ENCODE measurements around the gene MUC21. TPM values are rescaled to one million over a fixed set of nuclear protein-coding genes. Genes with fewer than 3 reads are reported as not detected.

Gene MUC21
- total RNA-seq, 3 donors from 2014 or later = 0.12 TPM; not detected in 2

DNA sequence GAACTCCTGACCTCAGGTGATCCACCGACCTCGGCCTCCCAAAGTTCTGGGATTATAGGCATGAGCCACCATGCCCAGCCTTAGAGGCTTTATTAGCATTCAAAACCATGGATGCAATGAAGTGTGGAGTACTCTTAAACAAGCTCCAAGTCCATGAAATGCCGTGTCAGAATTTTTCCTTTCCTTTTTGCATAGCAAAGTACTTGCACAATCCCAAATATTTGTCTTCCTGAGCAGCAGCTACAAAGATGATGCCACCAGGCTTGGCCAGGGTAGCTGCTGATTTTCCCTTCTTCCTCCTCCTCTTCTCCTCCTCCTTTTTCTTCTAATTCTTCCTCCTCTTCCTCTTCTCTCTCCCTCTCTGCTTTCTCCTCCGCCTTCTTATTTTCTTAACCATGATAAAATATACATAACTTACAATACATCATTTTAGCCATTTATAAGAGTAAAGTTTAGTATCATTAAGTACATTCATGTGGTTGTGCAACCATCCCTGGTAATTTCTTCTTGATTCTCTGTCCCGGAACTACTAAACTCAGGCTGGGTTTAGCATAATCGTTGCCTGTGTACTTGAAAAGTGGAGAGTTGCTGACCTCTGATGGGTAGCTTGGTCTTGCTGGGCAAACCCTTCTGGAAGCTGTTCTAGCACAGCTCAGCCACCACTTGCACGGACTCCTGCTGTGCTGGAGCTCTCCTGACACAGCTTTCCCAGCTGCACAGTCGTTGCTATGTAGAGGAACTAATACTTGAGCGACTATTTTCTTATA, 22.4 kb upstream of the MUC21 start:
- no peak overlapping the region for H3K4me3 ChIP-seq
- no peak for TF ChIP-seq CTCF (IDR thresholded peaks at IDR 0.05)
- H3K4me1 ChIP-seq (ENCODE audit: low read depth) = peaks cover 2% of the 10 kb centered on the region
- ATAC-seq (no peak), DNase-seq (no peak)
- H3K9me3 ChIP-seq = no peaks in the 10 kb centered on the region
- intact Hi-C loops (cut with DNase I, micrococcal nuclease) = no loop called here
- no peaks in the 10 kb centered on the region for H3K36me3 ChIP-seq (ENCODE audit: low read depth)

DNA sequence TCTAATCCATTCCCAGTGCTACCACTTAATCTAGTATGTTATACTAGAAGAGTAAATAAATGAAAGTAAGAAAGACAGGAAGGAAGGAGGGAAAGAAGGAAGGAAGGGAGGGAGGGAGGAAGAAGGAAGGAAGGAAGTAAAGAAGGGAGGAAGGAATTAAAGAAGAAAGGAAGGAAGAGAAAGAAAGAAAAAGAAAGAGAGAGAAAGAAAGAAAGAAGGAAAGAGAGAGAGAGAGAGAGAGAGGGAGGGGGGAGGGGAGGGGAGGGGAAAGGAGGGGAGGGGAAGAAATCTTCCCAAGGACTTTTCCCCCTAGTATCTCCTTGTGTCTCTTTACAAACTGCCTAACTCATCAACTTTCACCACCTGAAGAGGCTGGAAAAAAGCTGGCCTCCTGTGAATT, 20.8 kb upstream of the MUC21 start:
- Histone ChIP-seq H3K36me3 (ENCODE audit: low read depth) (no peaks in the 10 kb centered on the region), H3K9me3 (no peaks in the 10 kb centered on the region), H3K4me3 (no peak overlapping the region), H3K4me1 (ENCODE audit: low read depth) (no peaks in the 10 kb centered on the region)
- intact Hi-C loops (cut with DNase I, micrococcal nuclease) = no loop called here
- ATAC-seq (no peak), DNase-seq (no peak)
- no peak for TF ChIP-seq CTCF (IDR thresholded peaks at IDR 0.05)

- H3K4me1 ChIP-seq (ENCODE audit: low read depth) = no peaks in the 10 kb centered on the region
- no peak for TF ChIP-seq CTCF (IDR thresholded peaks at IDR 0.05)
- no peaks in the 10 kb centered on the region for H3K36me3 ChIP-seq (ENCODE audit: low read depth)
- no peaks in the 10 kb centered on the region for H3K9me3 ChIP-seq
- no peak overlapping the region for H3K4me3 ChIP-seq
- ATAC-seq (no peak), DNase-seq (no peak)
- intact Hi-C loops (cut with DNase I, micrococcal nuclease) = no loop called here
Observed at GRCh38 chr6:30963641-30964040, 19.9 kb upstream of the MUC21 start.

DNA sequence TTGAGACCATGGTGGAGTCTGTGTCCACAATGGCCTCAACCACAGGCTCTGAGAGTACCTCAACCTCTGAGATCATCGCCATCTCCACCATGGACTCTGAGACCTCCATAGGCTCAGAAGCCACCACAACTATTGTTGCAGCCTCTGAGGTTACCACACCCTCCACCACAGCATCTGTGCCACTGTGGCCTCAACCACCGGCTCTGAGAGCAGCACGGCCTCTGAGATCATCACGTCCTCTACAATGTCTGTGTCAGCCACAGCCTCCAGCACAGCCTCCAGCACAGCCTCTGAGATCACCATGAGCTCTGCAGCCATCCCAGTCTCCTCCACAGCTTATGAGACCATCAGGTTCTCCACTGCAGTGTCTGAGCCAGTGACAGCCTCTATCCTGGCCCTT, 19.4 kb upstream of the MUC21 start:
- no peak for TF ChIP-seq CTCF (IDR thresholded peaks at IDR 0.05)
- no peak for DNase-seq
- intact Hi-C loops (cut with DNase I, micrococcal nuclease) = no loop called here
- no peaks in the 10 kb centered on the region for H3K4me1 ChIP-seq (ENCODE audit: low read depth)
- no peak overlapping the region for H3K4me3 ChIP-seq
- H3K36me3 ChIP-seq (ENCODE audit: low read depth) = no peaks in the 10 kb centered on the region
- no peak for ATAC-seq
- H3K9me3 ChIP-seq = no peaks in the 10 kb centered on the region

- no peaks in the 10 kb centered on the region for H3K4me1 ChIP-seq (ENCODE audit: low read depth)
- intact Hi-C loops (cut with DNase I, micrococcal nuclease) = no loop called here
- H3K9me3 ChIP-seq = no peaks in the 10 kb centered on the region
- no peak overlapping the region for H3K4me3 ChIP-seq
- H3K36me3 ChIP-seq (ENCODE audit: low read depth) = no peaks in the 10 kb centered on the region
- TF ChIP-seq CTCF (IDR thresholded peaks at IDR 0.05) = no peak
- no peak for DNase-seq
- ATAC-seq = no peak
Observed at GRCh38 chr6:30965140-30965601, 18.3 kb upstream of the MUC21 start.

All from mucosa of descending colon (tissue), 3 donors.